PC-3 (cell line): Measurements from ENCODE around the gene SPATS2. TPM values are rescaled to one million over a fixed set of nuclear protein-coding genes. Genes with fewer than 3 reads are reported as not detected.

ENCODE experiments used
- ATAC-seq: fragments of 200-7000 bp; cut with Tn5 transposase; 2 replicates; pipeline ENCODE4 v1.9.1; 2020; ENCODE audit warnings: mild to moderate bottlenecking, moderate library complexity
- BruUV-seq: library from RNA; stranded (reverse); fragments of 400-500 nt; replicated peaks from 2 replicates; lab custom pipeline; 2021; lab: Mats Ljungman, UMichigan
- CTCF ChIA-PET: fragments of 300-600 bp; sonication (Branson Sonifier 250); formaldehyde crosslinking; loops from one replicate; lab custom pipeline; 2022; ENCODE audit warnings: antibody characterized with exemption; lab: Charles Lee
- POLR2A ChIA-PET: fragments of 300-600 bp; sonication (Branson Sonifier 250); formaldehyde crosslinking; loops from one replicate; lab custom pipeline; 2022; ENCODE audit warnings: antibody characterized with exemption; ENCODE audit not compliant: unreplicated experiment; lab: Charles Lee
- DNase-seq: peaks from one replicate; pipeline ENCODE4 v3.0.0-alpha.2; 2015
- H2AFZ ChIP-seq: fragments of 300-600 bp; sonication (generic); 2 replicates; pipeline ENCODE4 v1.6.0; 2016; ENCODE audit warnings: antibody characterized with exemption, low read length
- H3F3A ChIP-seq: fragments of 300-600 bp; sonication (generic); one replicate; pipeline ENCODE4 v1.6.0; 2017; ENCODE audit warnings: antibody characterized with exemption, low read length, control low read depth, mild to moderate bottlenecking; ENCODE audit not compliant: unreplicated experiment
- H3K27ac ChIP-seq: fragments of 300-600 bp; sonication (generic); 2 replicates; pipeline ENCODE4 v1.5.1; 2016; ENCODE audit warnings: mild to moderate bottlenecking, low read length
- H3K27me3 ChIP-seq: fragments of 300-600 bp; sonication (generic); 2 replicates; pipeline ENCODE4 v1.6.1; 2016; ENCODE audit warnings: low read length, mixed read lengths
- H3K36me3 ChIP-seq: fragments of 300-600 bp; sonication (generic); 2 replicates; pipeline ENCODE4 v1.6.1; 2016; ENCODE audit warnings: low read depth, mixed run types, low read length, mixed read lengths
- H3K4me1 ChIP-seq: fragments of 300-600 bp; sonication (generic); 2 replicates; pipeline ENCODE4 v1.5.1; 2016; ENCODE audit warnings: low read length; ENCODE audit not compliant: insufficient read depth
- H3K4me2 ChIP-seq: fragments of 300-600 bp; sonication (generic); 2 replicates; pipeline ENCODE4 v1.6.0; 2016; ENCODE audit warnings: low read length
- H3K4me3 ChIP-seq: fragments of 300-600 bp; sonication (generic); 2 replicates; pipeline ENCODE4 v1.5.1; 2016; ENCODE audit warnings: mild to moderate bottlenecking, low read length, mixed read lengths
- H3K79me2 ChIP-seq: fragments of 300-600 bp; sonication (generic); 2 replicates; pipeline ENCODE4 v1.6.1; 2017; ENCODE audit warnings: low read length, mixed read lengths
- H3K9ac ChIP-seq: fragments of 300-600 bp; sonication (generic); 2 replicates; pipeline ENCODE4 v1.6.0; 2016; ENCODE audit warnings: mild to moderate bottlenecking, low read length
- H3K9me2 ChIP-seq: fragments of 300-600 bp; sonication (generic); replicated peaks from 2 replicates; pipeline ENCODE4 v1.6.1; 2016; ENCODE audit warnings: mixed run types, low read length, mixed read lengths
- H3K9me3 ChIP-seq: fragments of 300-600 bp; sonication (generic); 2 replicates; pipeline ENCODE4 v1.6.1; 2016; ENCODE audit warnings: low read length, mixed read lengths
- H4K20me1 ChIP-seq: fragments of 300-600 bp; sonication (generic); 2 replicates; pipeline ENCODE4 v1.6.1; 2016; ENCODE audit warnings: low read length, mixed read lengths
- EZH2 ChIP-seq: fragments of 300-600 bp; sonication (generic); IDR thresholded peaks from one replicate; pipeline ENCODE4 v1.6.1; 2017; ENCODE audit warnings: antibody characterized with exemption, mild to moderate bottlenecking, low read length; ENCODE audit not compliant: unreplicated experiment
- EZH2phosphoT487 ChIP-seq: fragments of 300-600 bp; sonication (generic); IDR thresholded peaks from 2 replicates; pipeline ENCODE4 v1.6.1; 2018; ENCODE audit warnings: mild to moderate bottlenecking, antibody characterized with exemption, low read length, borderline replicate concordance
- intact Hi-C: fragments of 100-400 bp; cut with micrococcal nuclease; formaldehyde crosslinking; loops from 2 replicates; pipeline ENCODE4 v1.9.0; 2023
- total RNA-seq: library from RNA; depleted of rRNA; stranded (reverse); fragments of >200 nt; gene quantifications from 2 replicates; pipeline ENCODE4 v1.2.3, GENCODE V29; 2014
- TF ChIP-seq, protein P1 (sequence below): fragments of 300-600 bp; sonication (generic); conservative IDR thresholded peaks from 2 replicates; pipeline ENCODE4 v1.5.1; 2017; ENCODE audit warnings: antibody characterized with exemption, low read depth, mild to moderate bottlenecking, low read length

The SPATS2 gene
- total RNA-seq, 1 experiment from 2014 or later: 27.0 TPM

- intact Hi-C loops: no loop called here
- Histone ChIP-seq H3K9me3 (no peaks in the 10 kb centered on the region), H3F3A (no peaks in the 10 kb centered on the region), H3K9ac (no peak overlapping the region), H4K20me1 (no peaks in the 10 kb centered on the region), H3K79me2 (no peaks in the 10 kb centered on the region), H3K27ac (no peak overlapping the region), H3K4me2 (no peak overlapping the region), H3K36me3 (no peaks in the 10 kb centered on the region), H3K9me2 (no peaks in the 10 kb centered on the region), H3K4me1 (peaks cover 23% of the 10 kb centered on the region), H3K27me3 (no peaks in the 10 kb centered on the region), H3K4me3 (no peak overlapping the region), H2AFZ (no peak overlapping the region)
- no peak for ATAC-seq
- no peak for DNase-seq
- BruUV-seq: no TSS peak
- ChIA-PET CTCF (interaction anchor here (1.6 to 3.3 kb wide), 2 partner anchors 12 to 153 kb away, joined by 16 to 63 read pairs; partner anchors contain the start of gene DNAJC22), POLR2A (no interaction called here)
- no peak for TF ChIP-seq EZH2
- no peak for TF ChIP-seq EZH2phosphoT487
- TF ChIP-seq, protein P1, sequence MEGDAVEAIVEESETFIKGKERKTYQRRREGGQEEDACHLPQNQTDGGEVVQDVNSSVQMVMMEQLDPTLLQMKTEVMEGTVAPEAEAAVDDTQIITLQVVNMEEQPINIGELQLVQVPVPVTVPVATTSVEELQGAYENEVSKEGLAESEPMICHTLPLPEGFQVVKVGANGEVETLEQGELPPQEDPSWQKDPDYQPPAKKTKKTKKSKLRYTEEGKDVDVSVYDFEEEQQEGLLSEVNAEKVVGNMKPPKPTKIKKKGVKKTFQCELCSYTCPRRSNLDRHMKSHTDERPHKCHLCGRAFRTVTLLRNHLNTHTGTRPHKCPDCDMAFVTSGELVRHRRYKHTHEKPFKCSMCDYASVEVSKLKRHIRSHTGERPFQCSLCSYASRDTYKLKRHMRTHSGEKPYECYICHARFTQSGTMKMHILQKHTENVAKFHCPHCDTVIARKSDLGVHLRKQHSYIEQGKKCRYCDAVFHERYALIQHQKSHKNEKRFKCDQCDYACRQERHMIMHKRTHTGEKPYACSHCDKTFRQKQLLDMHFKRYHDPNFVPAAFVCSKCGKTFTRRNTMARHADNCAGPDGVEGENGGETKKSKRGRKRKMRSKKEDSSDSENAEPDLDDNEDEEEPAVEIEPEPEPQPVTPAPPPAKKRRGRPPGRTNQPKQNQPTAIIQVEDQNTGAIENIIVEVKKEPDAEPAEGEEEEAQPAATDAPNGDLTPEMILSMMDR: no peak
These were observed 7.6 kb upstream of the SPATS2 start for GRCh38 chr12:49359671-49360070.

- H4K20me1 ChIP-seq: no peaks in the 10 kb centered on the region
- H3K9ac ChIP-seq: no peak overlapping the region
- intact Hi-C loops: no loop called here
- BruUV-seq: no TSS peak
- peaks cover 36% of the 10 kb centered on the region for H3K4me1 ChIP-seq
- ATAC-seq: no peak
- no peaks in the 10 kb centered on the region for H3K27me3 ChIP-seq
- H3K4me2 ChIP-seq: no peak overlapping the region
- no peaks in the 10 kb centered on the region for H3F3A ChIP-seq
- TF ChIP-seq, protein P1: no peak
- TF ChIP-seq EZH2 (no peak), EZH2phosphoT487 (no peak)
- H2AFZ ChIP-seq: no peak overlapping the region
- POLR2A ChIA-PET: no interaction called here
- CTCF ChIA-PET: no interaction called here
- peaks cover 5% of the 10 kb centered on the region; the same call in 1 of the 2 replicates for H3K79me2 ChIP-seq
- H3K27ac ChIP-seq: no peak overlapping the region
- H3K9me3 ChIP-seq: no peaks in the 10 kb centered on the region
- no peak for DNase-seq
- no peak overlapping the region for H3K4me3 ChIP-seq
- H3K36me3 ChIP-seq: no peaks in the 10 kb centered on the region
- H3K9me2 ChIP-seq: no peaks in the 10 kb centered on the region
These were observed 5.2 kb upstream of the SPATS2 start for GRCh38 chr12:49362077-49362476.

DNA sequence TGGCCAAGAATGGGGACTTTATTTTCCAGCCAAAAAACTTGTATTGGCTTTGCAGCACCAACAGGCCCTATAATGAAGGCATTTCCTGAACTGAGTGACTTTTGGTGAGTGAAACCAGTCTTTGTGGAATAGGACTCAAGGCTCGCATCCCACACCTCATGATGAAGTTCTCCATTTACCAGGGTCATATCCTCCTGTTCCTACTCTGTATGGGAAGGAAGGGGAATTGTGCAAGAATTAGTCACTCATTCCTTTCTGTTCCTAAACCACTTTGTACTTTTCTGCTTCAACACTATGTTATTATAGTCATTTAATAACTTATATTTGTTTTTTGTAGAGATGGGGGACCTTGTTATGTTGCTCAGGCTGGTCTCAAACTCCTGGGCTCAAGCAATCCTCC, 2.3 kb upstream of the SPATS2 start:
- peaks cover 34% of the 10 kb centered on the region for H3K4me1 ChIP-seq

More for the DNA sequence above, 2.3 kb upstream of the SPATS2 start:
- BruUV-seq: no TSS peak
- peaks cover 30% of the 10 kb centered on the region for H3K79me2 ChIP-seq
- H3K4me3 ChIP-seq: no peak overlapping the region
- ATAC-seq (no peak), DNase-seq (peak; percentile 66)
- H3K27ac ChIP-seq: peak overlapping the region; percentile 42
- no peaks in the 10 kb centered on the region for H3K9me2 ChIP-seq
- intact Hi-C loops: no loop called here
- H3F3A ChIP-seq: no peaks in the 10 kb centered on the region
- H4K20me1 ChIP-seq: peaks cover 6% of the 10 kb centered on the region
- no peak overlapping the region for H2AFZ ChIP-seq
- TF ChIP-seq, protein P1: no peak
- TF ChIP-seq EZH2phosphoT487 (no peak), EZH2 (no peak)
- POLR2A ChIA-PET: no interaction called here
- H3K9ac ChIP-seq: no peak overlapping the region
- no peaks in the 10 kb centered on the region for H3K36me3 ChIP-seq
- CTCF ChIA-PET: no interaction called here
- no peaks in the 10 kb centered on the region for H3K9me3 ChIP-seq
- peak overlapping the region; percentile 94 for H3K4me2 ChIP-seq
- no peaks in the 10 kb centered on the region for H3K27me3 ChIP-seq
